NCI-H1048 (cell line): Measurements from ENCODE around the gene NRBP1.

Experiments
- DNase-seq: peaks from one replicate; lab custom pipeline; 2025; lab: John Stamatoyannopoulos, UW

Gene NRBP1

DNA sequence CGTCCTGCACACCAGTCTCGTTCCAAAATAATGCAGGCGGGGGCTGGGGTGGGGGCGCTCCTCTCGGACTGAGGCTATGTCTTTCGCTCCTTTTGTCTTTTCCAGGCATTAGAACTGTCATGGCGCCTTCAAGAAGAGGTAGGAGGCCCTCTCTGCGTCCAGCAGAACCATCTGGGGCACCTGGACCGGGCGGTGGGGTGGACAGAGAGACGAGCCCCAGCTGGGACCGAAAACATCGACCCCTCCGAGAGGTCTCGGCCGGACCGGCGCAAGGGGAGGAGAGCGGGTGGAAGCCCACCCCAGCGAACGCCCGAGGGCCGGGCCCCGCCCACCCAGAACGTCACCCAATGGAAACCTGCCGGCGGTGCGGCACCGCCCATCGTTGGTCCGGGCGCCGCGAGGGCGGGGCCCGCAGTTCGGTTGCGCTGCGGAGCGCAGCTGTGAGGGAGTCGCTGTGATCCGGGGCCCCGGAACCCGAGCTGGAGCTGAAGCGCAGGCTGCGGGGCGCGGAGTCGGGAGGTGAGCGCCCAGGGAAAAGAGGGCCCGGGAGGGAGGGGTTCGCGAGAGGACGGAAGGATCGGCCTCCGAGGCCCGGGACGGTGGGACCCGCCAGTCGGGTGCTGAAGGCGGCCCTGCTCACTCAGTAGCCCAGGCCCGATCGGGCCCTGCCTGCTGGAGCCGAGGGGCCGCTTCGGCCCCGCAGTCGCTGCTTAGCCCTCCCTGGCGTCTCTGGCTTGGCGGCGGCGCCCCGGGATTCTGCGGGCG lies at the start of gene NRBP1:
Gene NRBP1, plus strand, starts transcription at position 419 of the 765 bp plus-strand sequence. CDS start 4,643 bp downstream, outside the sequence.
- peak; percentile 78 for DNase-seq

DNA sequence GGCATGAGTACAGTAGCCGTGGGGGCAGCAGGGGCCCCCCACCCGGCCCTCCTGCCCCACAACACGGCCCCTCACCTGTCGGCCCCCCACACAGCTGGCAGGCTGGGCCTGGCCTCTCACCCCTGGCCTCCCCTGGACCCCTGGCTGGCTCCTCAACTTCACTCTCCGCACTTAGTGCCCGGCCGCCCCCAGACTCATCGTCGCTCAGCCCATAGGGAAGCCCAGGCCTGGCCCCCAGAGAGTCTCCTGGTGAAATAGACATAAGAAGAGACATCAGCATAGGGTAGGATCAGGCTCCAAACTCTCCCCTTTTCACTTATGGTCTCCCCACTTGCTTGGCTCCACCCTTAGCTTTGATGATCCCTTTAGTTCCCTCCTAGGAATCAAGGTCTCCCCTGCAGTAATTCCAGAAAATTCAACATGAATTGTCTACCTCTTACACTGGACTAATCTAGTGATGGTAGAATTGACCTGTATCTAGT lies 49.6 kb upstream of the NRBP1 start:
- DNase-seq: no peak

DNA sequence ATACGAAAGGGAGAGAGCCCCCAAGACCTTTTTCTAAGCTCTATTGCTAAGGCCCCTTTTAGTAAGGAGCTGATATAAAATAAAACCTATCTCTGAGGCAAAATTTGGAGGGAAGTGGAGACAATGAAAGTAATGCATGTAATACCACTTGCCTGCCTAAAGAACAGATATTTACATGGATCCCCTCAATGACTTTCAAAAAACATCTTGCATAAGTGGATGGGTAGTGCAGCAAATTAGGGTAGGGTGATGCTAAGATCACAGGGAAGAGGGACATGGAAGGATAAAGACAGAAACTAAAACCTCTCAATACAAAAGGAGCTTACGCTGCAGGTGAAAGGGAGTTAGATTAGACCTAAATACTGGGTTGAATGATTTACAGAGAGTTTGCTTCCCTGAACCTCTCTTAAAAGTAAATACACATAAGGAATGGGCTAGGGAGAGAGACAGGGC lies 49.0 kb upstream of the NRBP1 start:
- DNase-seq: no peak

DNA sequence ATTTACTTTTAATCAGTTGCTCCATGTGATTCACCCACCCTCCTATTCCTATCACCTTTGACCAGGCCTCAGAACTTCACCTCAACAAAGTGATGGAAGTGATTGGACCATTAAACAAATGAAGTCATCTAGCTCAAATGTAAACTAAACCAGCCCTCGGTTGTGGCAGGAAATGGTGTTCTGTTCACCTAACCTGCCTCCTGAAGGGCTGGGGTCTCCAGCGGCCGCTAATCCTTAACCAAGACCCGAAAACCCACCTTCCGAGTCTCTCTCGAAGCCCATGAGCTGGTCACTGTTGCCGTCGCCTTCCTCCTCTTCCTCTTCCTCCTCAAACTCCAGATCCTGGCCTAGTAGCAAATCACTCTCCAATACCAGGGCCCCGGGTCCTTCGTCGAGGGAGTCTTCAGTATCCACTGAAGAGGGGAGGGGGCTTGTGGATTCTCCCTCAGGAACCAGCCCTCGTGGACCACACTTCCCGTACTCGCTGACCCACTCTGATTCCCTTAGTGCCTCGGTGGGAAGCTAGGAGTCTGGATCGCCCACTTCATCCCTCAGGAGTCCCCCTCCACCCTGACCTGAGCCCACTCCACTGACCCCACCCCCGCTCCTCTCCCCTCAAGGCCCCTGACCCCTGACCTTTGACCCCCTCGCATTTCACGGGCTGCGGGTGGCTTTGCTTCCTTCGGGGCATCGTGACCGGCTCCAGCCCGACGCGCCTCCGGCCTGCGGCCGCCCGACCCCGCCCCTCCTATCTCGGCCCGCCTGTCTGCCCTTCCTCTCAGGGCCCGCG lies 48.4 kb upstream of the NRBP1 start:
- no peak for DNase-seq

DNA sequence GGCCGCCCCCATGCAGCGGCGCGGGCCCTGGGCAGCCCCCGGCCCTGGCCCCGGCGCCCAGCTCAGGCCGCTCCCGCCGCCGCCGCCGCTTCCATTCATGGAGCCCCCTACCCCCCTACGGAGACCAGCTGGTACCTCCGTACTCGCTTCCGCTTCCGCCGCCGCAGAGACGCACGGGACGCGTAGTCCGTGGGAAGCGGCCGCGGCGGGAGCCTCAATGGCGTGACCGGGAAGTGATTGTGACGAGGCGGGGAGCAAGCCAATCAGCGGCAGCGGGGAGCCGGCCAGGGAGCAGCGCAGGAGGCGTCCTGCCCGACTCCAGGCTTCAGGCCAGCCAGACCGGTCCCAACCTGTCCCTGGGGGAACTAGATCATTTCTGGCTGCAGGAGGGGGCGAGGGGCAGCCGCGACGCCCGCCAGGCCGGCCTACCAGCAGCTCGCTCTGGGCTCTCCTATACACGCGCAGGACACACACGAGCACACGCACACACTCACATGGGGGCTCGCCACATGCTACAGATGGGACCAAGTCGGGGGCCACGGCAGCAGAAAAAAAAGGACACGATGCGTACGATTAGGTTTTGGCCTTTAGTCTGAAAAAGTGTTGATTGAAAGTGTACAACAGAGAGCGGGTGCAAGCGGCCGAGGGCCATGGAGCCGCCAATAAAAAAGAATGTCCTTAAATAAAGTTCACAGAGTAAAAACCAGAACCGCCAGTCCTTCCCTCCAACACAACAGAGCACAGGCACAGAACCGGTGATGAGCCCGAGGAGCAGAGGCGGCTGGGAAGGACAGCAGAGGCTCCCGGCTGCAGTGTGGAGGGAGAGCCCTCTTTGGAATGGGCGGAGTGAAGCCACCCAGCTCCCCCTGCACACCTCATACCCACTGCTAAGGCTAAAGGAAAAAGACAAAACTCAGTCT lies 47.5 kb upstream of the NRBP1 start, which contains the start of gene ZNF513:
Gene ZNF513, minus strand, starts transcription at position 109 of the 920 bp plus-strand sequence. CDS start 208 bp downstream, outside the sequence.
- DNase-seq: peak; percentile 91

DNA sequence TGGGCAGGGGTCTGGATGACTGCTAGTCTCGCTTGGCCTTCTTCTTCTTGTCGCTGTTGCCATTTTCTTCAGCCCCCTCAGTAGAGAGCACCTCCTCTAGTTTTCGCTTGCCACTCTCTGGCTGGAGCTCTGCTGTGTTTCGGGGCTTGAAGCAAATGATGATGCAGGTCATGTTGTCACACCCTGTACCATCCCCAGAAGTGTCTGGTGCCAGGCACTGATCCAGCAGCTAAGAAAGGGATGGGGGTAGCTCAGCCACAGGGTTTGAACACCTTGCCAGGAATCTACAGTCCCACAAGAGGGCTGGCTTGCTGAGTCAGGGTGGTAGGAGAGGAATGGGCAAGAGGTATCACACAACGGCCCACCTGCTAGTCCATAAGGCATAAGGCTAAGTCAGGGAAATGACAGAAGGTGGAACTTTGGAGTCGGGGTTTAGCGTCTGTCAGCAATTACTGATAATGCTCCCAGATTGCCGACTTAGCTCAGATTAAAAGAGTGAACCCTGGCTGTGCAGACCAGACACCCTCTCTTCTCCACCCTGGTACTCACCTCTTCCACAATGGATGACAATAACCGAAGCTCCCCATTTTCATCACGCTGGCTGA lies 46.8 kb upstream of the NRBP1 start:
- DNase-seq: no peak

DNA sequence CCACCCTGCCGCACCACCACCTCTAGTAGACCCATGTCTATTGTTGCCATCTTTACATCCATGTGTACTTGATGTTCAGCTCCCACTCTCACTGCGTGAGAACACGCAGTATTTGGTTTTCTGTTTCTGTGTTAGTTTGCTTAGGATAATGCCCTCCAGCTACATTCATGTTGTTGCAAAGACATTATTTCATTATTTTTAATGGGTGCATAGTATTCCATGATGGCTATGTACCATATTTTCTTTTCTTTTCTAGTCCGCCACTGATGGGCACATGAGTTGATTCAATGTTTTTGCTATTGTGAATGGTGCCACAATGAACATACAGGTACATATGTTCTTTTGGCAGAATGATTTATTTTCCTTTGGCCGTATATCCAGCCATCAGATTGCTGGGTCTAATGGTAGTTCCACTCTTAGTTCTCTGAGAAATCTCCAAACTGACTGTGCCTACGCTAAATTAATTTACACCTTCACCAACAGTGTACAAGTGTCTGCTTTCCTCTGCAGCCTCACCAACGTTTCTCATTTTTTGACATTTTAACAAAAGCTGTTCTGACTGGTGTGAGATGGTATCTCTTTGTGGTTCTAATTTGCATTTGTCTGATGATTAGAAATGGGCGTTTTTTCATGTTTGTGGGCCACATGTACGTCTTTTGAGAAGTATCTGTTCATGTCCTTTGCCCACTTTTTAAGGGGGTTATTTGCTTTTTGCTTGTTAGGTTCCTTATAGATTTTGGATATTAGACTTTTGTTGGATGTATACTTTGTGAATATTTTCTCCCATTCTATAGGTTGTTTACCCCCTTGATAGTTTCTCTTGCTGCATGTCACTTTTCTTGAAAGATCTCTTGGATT lies 37.4 kb upstream of the NRBP1 start:
- no peak for DNase-seq

DNA sequence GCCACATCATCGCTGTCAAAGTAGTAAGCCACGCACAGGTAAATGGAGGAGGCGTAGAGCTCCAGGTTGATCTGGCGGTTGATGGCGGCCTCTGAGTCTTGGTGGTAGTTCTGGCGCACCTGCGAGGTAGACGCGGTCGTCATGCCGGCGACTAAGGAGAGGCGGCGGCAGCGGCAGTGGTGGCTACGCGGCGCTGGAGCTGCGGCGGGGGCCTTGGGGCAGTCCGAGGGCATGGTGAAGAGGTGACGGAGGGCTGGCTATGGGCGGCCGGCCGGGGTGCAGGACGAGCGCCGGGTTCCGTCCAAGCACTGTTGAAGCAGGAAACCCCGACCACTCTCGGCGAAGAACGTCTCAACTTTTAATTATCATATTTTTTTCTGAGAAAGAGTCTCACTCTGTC lies 35.2 kb upstream of the NRBP1 start:
- no peak for DNase-seq

DNA sequence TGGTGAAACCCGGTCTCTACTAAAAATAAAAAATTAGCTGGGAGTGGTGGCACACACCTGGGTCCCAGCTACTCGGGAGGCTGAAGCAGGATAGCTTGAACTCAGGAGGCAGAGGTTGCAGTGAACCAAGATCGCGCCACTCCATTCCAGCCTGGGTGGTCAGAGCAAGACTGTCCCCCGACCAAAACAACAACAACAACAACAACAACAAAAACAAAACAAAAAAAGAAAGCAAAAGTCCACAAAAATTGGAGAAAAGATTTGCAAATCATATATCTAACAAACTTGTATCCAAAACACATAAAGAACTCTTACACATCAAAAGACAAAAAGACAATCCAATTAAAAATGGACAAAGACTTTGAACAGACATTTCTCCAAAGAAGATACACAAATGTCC lies 29.5 kb upstream of the NRBP1 start:
- no peak for DNase-seq

DNA sequence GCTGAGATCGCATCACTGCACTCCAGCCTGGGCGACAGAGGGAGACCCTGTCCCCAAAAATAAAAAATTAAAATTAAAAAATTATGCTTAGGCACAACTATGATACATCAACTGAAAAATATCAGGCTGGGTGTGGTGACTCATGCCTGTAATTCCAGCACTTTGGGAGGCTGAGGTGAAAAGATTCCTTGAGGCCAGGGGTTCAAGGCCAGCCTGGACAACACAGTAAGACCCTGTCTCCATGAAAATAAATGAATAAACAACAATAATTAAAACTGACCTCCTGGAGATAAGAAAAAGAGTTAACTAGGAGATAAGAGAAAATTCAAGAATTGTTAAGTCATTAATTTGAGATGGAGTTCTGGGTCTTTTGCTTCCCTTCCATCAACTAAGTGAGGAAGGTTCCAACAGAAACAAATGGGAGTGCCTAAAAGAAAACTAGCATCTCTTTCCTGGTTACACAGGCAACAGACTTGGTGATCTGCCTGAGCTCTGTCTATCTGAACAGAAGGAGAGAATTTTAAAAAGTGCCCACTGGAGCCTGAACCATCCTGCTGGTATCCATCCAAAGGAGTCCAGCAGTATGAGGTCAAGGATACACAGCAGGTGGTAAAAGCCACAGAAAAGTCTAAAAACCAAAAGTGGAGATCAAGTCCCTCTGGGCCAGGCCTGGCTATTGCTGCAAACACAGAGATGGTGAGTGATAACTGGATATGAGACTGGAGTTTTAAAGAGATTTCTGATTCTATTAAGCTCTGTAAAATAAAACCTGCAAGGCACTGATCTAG lies 27.9 kb upstream of the NRBP1 start:
- DNase-seq: no peak

DNA sequence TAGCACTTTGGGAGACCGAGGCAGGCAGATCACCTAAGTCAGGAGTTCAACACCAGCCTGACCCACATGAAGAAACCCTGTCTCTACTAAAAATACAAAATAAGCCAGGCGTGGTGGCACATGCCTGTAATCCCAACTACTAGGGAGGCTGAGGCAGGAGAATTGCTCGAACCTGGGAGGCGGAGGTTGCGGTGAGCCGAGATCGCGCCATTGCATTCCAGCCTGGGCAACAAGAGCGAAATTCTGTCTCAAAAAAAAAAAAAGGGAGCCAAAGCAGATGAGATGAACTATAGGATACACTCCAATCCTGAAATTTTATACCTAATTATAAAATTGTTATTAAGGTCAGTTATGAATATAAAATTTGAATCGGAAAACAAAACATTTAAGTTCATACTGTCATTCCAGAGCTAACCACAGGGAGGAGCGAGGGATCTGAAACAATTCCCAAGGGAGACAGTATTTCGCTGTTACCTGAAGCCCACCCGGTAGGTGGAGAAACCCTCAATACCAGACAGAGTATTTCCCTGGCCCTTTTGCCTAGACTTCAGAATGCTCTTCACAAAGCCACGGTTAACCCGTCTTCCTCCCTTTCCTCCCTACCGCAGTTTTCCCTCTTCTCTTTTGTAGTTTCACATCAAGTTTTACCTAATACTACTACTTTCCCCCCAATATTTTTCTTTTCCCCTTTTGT lies 20.5 kb upstream of the NRBP1 start:
- no peak for DNase-seq

DNA sequence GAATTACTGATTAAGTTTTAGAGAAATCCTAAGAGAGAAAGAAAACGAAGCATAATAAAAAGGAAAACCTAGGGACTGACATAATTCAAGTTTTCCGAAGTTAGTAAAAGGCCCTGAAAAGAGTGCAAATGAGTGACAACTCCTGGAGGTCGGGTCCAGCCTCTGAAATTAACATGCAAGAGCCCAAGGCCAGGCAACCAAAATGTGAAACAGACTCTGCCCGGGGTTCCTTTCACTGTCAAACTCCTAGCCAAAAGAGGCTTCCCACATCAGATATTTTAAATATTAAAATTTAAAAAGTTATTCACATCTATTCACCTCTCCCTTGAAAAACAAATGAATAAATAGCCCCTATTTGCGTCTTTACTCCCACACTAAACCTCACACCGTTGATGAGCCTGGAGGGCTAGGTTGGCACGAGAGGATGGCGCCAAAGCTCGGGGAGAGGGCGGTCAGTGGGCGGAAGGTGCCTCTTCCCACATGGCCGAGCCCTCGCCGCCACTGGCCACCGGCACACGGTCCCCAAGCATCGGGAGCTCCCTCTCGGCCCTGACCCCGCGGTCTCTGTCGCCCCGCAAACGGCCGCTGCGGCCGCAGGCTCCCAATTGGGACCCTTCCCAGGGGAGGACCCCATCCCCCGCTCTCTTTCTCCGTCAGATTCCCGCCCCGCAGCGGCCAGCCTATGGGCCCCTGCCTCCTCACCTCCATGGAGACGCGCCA lies 19.7 kb upstream of the NRBP1 start:
- DNase-seq: no peak

DNA sequence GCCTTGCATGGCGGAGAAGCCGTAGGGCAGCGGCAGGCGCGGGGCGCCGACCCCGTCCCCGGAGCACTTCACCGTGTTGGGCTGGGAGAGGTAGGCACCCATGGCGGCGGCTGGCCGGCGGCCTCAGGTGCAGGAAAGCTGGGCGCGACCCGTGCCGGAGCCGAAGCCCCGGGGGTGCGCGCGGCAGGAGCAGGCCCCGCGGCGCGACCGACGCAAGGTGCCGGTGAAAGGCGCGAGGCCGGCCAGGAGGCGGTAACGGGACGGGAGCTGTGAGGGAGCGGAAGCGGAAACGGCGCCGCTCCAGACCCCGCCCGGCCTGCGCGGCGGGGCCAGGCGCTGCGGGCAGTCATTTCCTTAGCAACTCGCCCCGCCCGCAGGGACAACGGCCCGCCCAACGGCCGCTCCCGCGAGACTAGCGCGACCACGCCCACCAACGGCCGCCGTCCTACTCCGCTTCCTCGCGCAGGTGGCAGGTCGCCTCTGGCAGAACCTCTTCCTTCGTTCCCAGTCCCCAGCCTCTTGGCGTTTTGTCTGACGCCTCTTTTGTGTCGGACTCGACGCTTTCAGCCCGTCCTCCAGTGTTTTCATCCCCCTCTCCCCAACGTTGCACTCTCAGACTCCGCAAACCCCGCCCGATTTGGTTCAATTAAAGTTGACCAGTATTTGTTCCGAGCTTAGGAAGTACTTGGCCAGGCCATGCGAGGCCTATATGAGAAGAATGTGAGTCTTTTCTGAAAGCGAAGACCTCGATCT lies 18.9 kb upstream of the NRBP1 start, which contains the start of gene PPM1G:
Gene PPM1G, minus strand, starts transcription at position 271 of the 753 bp plus-strand sequence. Its CDS starts 169 bp downstream, at position 102.
- DNase-seq: peak; percentile 87

DNA sequence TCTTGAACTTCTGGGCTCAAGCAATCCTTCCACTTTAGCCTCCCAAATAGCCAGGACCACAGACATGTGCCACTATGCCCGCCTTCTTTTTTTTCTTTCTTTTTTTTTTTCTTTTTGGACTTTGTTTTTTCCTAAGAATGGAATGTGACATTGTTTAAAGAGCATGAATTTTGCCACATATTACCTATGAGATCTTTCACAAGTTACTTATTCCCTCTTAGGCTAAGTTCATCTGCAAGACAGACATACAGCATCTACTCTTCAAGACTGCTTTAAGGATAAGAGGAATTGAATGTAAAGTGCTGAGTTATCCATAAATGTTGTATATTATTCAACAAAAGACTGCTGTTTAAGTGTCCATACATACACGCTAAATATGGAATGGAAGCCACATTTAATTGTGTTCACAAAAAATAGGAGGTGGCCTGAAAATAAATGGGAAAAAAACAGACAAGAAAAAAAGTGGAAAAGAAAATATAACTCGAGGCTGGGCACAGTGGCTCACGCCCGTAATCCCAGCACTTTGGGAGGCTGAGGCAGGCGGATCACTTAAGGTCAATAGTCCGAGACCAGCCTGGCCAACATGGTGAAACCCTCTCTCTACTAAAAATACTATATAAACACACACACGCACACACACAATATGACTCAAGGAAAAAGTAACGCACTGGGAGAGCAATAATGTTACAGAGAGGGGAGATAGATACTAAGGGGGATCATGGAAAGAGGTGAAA lies 15.8 kb upstream of the NRBP1 start:
- no peak for DNase-seq

DNA sequence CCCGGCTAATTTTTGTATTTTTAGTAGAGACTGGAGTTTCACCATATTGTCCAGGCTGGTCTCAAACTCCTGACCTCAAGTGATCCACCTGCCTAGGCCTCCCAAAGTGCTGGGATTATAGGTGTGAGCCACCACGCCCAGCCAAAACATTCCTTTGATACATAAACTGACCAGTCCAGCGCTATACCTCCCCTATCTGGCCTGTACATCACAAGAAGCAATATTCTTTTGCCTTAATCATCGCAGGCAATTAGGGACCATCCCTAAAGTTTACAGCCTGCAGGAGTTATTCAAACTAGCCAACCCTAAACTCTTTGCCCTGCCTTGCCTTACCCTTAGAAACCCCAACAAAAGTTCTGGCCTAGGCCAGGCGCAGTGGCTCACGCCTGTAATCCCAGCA lies 12.3 kb upstream of the NRBP1 start:
- DNase-seq: no peak

DNA sequence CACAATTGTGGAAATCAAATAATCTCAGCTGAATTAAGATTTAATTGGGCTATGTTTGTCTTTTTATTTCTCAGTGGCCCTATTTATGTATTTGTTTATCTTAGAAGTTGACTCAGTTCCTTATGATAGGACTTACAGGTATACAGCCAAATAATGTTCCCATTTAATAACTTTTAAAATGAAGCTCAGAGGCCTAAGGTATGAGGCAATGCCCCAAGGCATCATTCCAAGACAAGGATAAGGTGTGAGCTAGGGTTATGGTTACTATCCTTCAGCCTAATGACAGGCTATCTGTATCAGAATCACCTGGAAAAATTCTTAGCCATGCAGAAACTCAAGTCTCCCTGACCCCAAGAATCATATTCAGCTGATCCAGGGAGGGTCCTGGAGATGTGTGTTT lies 7.4 kb upstream of the NRBP1 start:
- no peak for DNase-seq
